Liver (tissue), 9 donors: ENCODE data around the gene PCDH10. TPM values are rescaled to one million over a fixed set of nuclear protein-coding genes. Genes with fewer than 3 reads are reported as not detected.

ENCODE experiments used
- DNase-seq: peaks from one replicate; pipeline ENCODE4 v3.0.0-alpha.2; 2017; ENCODE audit warnings: low spot score
- H3K27ac ChIP-seq, 2 donors: one replicate each; pipeline ENCODE4 v1.7.0; 2013; ENCODE audit warnings: inconsistent platforms in 2 of 2, low read length in 2 of 2, control low read depth in 1 of 2, low read depth in 1 of 2, mild to moderate bottlenecking in 1 of 2
- H3K27me3 ChIP-seq, 4 donors: one replicate each; pipeline versions ENCODE4 v1.6.1 to v1.7.0; 2013; ENCODE audit warnings: low read length in 3 of 4, inconsistent platforms in 1 of 4, mild to moderate bottlenecking in 1 of 4, moderate library complexity in 1 of 4; ENCODE audit not compliant: control insufficient read depth in 4 of 4, insufficient read depth in 4 of 4
- H3K36me3 ChIP-seq, 4 donors: one replicate each; pipeline versions ENCODE4 v1.6.1 to v1.7.0; 2013; ENCODE audit warnings: low read length in 3 of 4, mild to moderate bottlenecking in 3 of 4, low read depth in 1 of 4, moderate library complexity in 1 of 4; ENCODE audit not compliant: control insufficient read depth in 4 of 4, insufficient read depth in 3 of 4
- H3K4me1 ChIP-seq, 4 donors: one replicate each; pipeline versions ENCODE4 v1.6.1 to v1.7.0; 2013; ENCODE audit warnings: low read length in 3 of 4, mild to moderate bottlenecking in 3 of 4, moderate library complexity in 1 of 4; ENCODE audit not compliant: control insufficient read depth in 4 of 4, insufficient read depth in 4 of 4
- H3K4me3 ChIP-seq, 3 donors: one replicate each; pipeline versions ENCODE4 v1.6.1 to v1.7.0; 2013; ENCODE audit warnings: low read length in 3 of 3, control low read depth in 1 of 3, low read depth in 1 of 3, mild to moderate bottlenecking in 1 of 3
- H3K9ac ChIP-seq, 2 donors: one replicate each; pipeline ENCODE4 v1.7.0; 2013; ENCODE audit warnings: low read length in 2 of 2, mild to moderate bottlenecking in 2 of 2, moderate library complexity in 2 of 2, control low read depth in 1 of 2, low read depth in 1 of 2
- H3K9me3 ChIP-seq, 4 donors: one replicate each; pipeline versions ENCODE4 v1.6.1 to v1.7.0; 2013; ENCODE audit warnings: low read length in 3 of 4; ENCODE audit not compliant: control insufficient read depth in 4 of 4
- ATF3 ChIP-seq: IDR thresholded peaks from 2 replicates; pipeline ENCODE4 v1.6.1; 2016; ENCODE audit warnings: antibody characterized with exemption
- CTCF ChIP-seq: fragments of 150-350 bp; IDR thresholded peaks from 2 replicates; pipeline ENCODE4 v1.5.1; 2017; ENCODE audit warnings: improper control_type of control experiment, low read depth, low read length; ENCODE audit not compliant: missing input control
- EGR1 ChIP-seq, 2 donors: IDR thresholded peaks; 2 replicates each; pipeline ENCODE4 v1.6.1; 2016 to 2018; ENCODE audit warnings: antibody characterized with exemption in 2 of 2, low read depth in 2 of 2
- FOXA1 ChIP-seq: IDR thresholded peaks from 2 replicates; pipeline ENCODE4 v1.6.1; 2016; ENCODE audit warnings: antibody characterized with exemption
- GABPA ChIP-seq, 2 donors: IDR thresholded peaks in 1 of 2; conservative IDR thresholded peaks in 1 of 2; 2 replicates each; pipeline ENCODE4 v1.6.1; 2016; ENCODE audit warnings: antibody characterized with exemption in 2 of 2, mild to moderate bottlenecking in 1 of 2, moderate library complexity in 1 of 2
- HNF4A ChIP-seq, 2 donors: conservative IDR thresholded peaks; 2 replicates each; pipeline ENCODE4 v1.6.1; 2016; ENCODE audit warnings: antibody characterized with exemption in 2 of 2, mild to moderate bottlenecking in 2 of 2
- NR2F2 ChIP-seq: IDR thresholded peaks from 2 replicates; pipeline ENCODE4 v1.6.1; 2016; ENCODE audit warnings: antibody characterized with exemption
- RAD21 ChIP-seq, 2 donors: IDR thresholded peaks; 2 replicates each; pipeline ENCODE4 v1.6.1; 2016; ENCODE audit warnings: antibody characterized with exemption in 2 of 2, mild to moderate bottlenecking in 2 of 2
- REST ChIP-seq: IDR thresholded peaks from 2 replicates; pipeline ENCODE4 v1.6.1; 2016; ENCODE audit warnings: antibody characterized with exemption, mild to moderate bottlenecking
- SP1 ChIP-seq: IDR thresholded peaks from 2 replicates; pipeline ENCODE4 v1.6.1; 2018; ENCODE audit warnings: antibody characterized with exemption, mild to moderate bottlenecking
- YY1 ChIP-seq: IDR thresholded peaks from 2 replicates; pipeline ENCODE4 v1.6.1; 2016; ENCODE audit warnings: antibody characterized with exemption, mild to moderate bottlenecking
- ZBTB33 ChIP-seq: IDR thresholded peaks from 2 replicates; pipeline ENCODE4 v1.6.1; 2016; ENCODE audit warnings: antibody characterized with exemption
- WGBS: extraction: QIAGEN DNeasy Blood & Tissue Kit; methylation state at CpG from one replicate; pipeline ENCODE4 v1.1.7; 2013; 5-methylcytosine and 5-hydroxymethylcytosine counted together
- polyA plus RNA-seq, 2 donors: library from polyadenylated mRNA; stranded (reverse) in 1 of 2; unstranded in 1 of 2; fragments of 200-250 nt in 1 of 2; fragments of >200 nt in 1 of 2; fragmentation: Nextera tagmentation in 1 of 2; extraction: Ambion mirVana in 1 of 2; gene quantifications; one replicate each; pipeline versions ENCODE4 v1.2.1 to v1.2.3, GENCODE V29; 2013 to 2015
- total RNA-seq, 2 donors: library from RNA; depleted of rRNA; stranded (reverse); fragments of >200 nt; gene quantifications; one replicate each; pipeline ENCODE4 v1.2.3, GENCODE V29; 2014
- donor health status: healthy.
- donor health status: healthy.
- donor health status: healthy.
- donor health status: healthy.
- donor health status: healthy.

Gene PCDH10
- total and polyA plus RNA-seq, 4 donors: under 0.01 to 0.09 (median 0.05) TPM; not detected in 1

GRCh38 chr4:133156096-133156495 is 7.0 kb downstream of the PCDH10 start:
- no peak for DNase-seq
- no peaks in the 10 kb centered on the region for H3K9me3 ChIP-seq
- H3K36me3 ChIP-seq: no peaks in the 10 kb centered on the region
- no peak overlapping the region for H3K4me3 ChIP-seq
- peaks cover 0 to 12% (median 9%) of the 10 kb centered on the region in 4 donors for H3K27me3 ChIP-seq
- TF ChIP-seq YY1 (no peak), ATF3 (no peak), CTCF (no peak), REST (no peak), ZBTB33 (no peak), EGR1 (IDR thresholded peaks at IDR 0.05; ENCODE audit: low read depth in 2 of 2) (no peak)
- no peak overlapping the region for H3K9ac ChIP-seq
- WGBS: 79% methylated on average over 5 of the region's 5 CpGs
- H3K27ac ChIP-seq: no peak overlapping the region
- peaks cover 0 to 18% (median 4%) of the 10 kb centered on the region in 4 donors for H3K4me1 ChIP-seq

- peaks cover 0 to 14% (median 3%) of the 10 kb centered on the region in 4 donors for H3K4me1 ChIP-seq
- H3K27me3 ChIP-seq: peaks cover 0 to 12% (median 5%) of the 10 kb centered on the region in 4 donors
- H3K9me3 ChIP-seq: no peaks in the 10 kb centered on the region
- DNase-seq: no peak
- no peak overlapping the region for H3K9ac ChIP-seq
- TF ChIP-seq RAD21 (IDR thresholded peaks at IDR 0.05) (no peak), NR2F2 (no peak), FOXA1 (no peak), SP1 (no peak), HNF4A (conservative IDR thresholded peaks at IDR 0.05) (no peak), GABPA (IDR thresholded peaks at IDR 0.05 in 1 of 2, conservative IDR thresholded peaks at IDR 0.05 in 1 of 2) (no peak), ZBTB33 (no peak), ATF3 (no peak)
- H3K36me3 ChIP-seq: no peaks in the 10 kb centered on the region
- H3K4me3 ChIP-seq: no peak overlapping the region
- no peak overlapping the region for H3K27ac ChIP-seq
- 92% methylated on average over 2 of the region's 2 CpGs for WGBS
These were observed 7.5 kb downstream of the PCDH10 start for GRCh38 chr4:133156556-133156955.
